IPS-NIHi7 (cell line): Measurements from ENCODE around the gene ARHGAP21.

ENCODE experiments used
- DNase-seq: peaks from one replicate; pipeline ENCODE4 v3.0.0; 2012; ENCODE audit warnings: mixed read lengths; ENCODE audit errors: extremely low spot score

The ARHGAP21 gene

GRCh38 chr10:24574161-24574560 is 149.5 kb downstream of the ARHGAP21 start:
- no peak for DNase-seq

DNA sequence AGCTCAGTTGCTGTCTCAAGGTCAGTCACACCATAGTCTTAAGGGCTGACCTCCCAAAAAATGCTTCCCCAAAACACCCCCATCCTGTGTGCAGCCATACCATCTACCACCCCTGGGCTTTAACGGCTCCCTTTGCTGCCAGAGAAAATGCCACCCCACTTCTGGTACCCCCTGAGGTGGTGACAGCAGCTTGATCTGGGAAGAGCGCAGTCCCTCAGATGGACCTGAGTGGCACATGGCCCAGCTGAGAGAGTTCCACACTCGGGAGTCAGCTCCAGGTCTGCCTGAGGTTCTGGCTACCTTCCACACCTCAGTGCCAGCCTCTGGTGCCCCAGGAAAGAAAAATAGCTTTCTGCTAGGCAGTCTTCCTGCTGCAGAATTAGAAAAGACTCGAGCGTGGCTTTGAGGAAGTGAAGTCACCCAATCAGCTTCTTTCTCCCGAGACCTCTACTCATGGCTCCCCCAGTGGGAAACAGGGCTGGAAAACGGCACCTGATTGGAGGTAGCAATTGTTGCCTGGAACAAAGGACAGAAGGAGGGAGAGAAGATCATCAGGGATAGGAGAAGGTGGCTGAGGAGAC is 151.7 kb downstream of the ARHGAP21 start:
- DNase-seq = no peak

DNA sequence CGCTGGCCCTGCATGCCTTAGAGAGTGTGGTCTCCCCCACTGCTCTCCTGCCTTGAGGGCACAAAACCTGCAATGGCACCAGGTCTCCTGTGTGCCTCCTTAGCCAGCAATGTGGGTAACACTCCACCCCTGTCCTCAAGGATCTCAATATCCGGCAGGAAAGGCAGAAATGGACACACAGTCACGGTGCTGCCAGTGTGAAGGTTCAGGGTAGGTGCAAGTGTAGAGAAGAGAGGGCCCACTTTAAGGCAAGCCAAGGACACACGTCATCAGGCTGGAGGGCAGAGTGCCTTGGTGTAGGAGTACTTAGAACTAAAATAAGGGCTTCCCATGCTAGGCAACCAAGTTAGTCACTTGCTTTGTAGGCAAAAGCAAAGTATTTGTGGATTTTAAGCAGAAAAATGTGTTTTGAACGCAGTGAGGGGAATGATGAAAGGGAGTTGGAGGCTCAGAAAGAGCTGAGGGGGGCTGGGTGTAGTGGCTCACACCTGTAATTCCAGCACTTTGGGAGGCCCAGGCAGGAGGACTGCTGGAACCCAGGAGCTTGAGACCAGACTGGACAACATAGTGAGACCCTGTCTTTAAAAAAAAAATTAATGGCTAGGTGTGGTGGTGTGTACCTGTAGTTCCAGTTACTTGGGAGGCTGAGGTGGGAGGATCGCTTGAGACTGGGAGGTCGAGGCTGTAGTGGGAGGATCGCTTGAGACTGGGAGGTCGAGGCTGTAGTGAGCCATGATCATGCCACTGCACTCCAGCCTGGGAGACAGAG is 152.8 kb downstream of the ARHGAP21 start:
- DNase-seq = no peak

DNA sequence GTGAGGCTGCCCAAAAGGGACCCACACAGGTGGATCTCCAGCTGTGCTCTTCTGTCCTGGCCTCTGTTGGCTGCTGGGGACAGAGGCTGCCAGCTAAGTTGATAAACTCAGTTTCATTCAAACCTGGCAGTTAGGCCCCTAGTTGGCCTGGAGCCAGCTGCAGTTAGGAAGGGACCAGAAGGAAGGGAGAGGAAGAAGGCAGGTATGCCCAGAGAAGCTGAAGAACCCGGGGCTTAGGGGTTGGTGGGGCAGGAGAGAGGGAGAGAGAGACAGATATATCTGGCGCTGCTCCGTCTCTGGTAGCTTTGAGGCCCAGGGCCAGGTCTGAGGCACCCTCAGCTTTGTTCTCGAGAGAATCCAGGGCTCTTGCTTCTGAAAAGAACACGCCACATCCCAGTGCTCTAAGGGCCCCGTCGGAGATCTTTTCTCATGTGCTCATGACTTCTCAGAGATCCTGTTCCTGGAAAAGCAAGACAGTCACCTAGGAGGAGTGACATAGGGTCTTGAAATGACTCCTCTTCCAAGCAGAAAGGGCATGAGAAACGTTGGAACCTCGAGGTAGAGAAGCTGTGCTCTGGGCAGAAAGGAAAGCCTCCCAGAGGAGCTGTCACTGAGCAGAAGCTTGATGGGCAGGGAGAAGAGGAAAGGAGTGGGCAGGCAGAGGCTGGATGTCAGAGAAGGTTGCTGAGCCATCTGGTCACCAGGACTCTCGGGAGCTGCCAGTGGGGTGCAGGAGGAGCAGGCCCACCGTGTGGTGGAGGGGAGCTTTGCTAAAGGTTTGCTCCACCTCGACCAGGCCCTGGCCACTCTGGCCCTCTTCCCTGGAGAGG is 153.6 kb downstream of the ARHGAP21 start:
- no peak for DNase-seq

- DNase-seq = no peak
Observed at GRCh38 chr10:24569330-24569796, 154.3 kb downstream of the ARHGAP21 start.

- DNase-seq = no peak
Observed at GRCh38 chr10:24568042-24568441, 155.6 kb downstream of the ARHGAP21 start.

DNA sequence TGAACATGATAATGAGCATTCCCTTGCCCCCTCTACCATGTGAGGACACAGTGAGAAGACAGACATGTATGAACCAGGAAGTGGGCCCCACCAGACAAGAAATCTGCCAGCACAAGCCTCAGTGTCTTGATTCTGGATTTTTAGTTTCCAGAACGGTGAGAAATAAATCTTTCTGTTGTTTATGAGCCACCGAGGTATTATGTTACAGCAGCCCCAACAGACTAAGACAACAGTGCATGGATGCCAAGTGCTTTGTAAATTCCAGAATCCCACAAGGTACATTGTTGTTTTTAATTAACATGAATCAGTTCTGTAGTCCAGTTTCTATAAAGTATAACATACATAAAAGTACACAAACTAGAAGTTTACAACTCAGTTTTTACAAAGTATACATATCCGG is 162.2 kb downstream of the ARHGAP21 start:
- DNase-seq = no peak

- peak; percentile 57 for DNase-seq
Observed at GRCh38 chr10:24556750-24557742, 166.6 kb downstream of the ARHGAP21 start.

- no peak for DNase-seq
Observed at GRCh38 chr10:24556126-24556749, 167.4 kb downstream of the ARHGAP21 start.

GRCh38 chr10:24554036-24554435 is 169.7 kb downstream of the ARHGAP21 start:
- no peak for DNase-seq

DNA sequence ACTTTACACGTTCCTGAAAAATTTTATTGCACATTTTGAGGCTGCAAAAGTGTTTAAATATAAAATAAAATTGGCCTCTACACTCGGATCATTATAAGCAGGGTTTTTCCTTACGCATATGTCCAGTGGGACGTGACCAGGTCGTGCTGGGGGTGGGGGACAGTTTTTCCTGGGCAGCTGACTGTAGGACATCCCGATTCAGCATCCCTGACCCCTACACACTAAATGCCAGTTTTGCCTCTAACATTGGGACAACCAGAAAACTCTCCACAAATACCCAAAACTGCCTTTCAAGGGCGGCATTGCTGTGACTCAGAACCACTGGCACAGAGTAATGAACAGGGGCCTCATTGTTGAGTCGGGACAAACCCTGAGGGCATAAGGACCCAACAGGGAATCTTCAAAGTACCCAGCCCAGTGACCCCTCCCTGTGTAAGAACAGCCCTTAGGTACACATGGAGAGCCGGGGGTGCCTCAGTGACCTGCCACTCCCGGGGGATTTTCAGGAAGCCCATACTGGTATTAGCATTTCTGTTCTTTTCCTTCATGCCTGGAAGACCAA is 170.6 kb downstream of the ARHGAP21 start:
- DNase-seq = no peak

DNA sequence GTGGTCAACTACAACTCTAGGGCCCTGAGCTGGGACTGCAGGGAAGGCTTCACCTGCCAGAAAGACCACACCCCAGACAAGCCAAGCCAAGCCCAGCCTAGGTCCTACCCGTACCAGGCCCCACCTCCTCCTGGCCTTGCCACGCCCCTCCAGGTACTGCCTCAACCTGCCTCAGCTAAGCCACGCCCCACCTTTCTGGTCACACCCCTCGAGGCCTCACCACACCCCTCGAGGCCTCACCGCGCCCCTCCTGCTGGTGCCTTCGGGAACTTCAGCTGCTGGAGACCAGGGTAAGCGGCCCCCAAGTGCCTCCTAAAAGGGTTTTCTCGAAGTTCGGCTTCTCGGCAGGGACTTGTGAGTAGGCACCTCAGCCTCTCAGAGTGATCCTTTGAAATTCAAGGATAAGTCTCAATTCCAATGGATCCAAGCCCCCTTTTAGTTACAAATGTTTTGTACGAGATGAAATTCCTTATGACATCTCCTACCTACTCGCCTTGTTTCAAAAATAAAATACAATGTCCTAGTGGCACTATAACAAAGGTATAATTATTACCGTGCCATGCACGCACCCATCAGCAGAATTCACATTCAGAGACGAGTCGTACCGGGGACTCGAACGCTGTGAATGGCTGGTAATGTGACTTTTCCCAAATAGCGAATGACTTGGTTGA is 171.2 kb downstream of the ARHGAP21 start:
- DNase-seq = peak; percentile 98

DNA sequence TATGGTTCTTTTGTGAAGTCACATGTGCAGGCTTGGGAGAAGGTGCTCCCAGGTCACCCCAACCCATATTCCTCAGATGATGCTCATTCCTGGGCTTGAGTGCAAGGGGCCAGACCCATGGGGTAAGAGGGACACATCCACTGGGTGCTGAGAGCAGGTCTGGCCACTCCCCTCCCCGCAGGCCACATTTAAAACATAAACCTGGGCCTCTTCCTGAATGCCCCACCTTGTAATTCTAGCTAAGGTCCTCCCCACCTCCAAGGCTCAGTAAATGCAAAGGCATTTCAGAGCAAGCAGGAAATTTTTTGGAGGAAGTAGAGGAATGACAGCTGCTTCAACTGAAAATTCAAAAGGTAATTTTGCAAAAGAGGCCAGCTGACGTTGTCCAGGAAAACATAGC is 172.5 kb downstream of the ARHGAP21 start:
- DNase-seq = no peak

- DNase-seq = no peak
Observed at GRCh38 chr10:24550680-24551079, 173.0 kb downstream of the ARHGAP21 start.

DNA sequence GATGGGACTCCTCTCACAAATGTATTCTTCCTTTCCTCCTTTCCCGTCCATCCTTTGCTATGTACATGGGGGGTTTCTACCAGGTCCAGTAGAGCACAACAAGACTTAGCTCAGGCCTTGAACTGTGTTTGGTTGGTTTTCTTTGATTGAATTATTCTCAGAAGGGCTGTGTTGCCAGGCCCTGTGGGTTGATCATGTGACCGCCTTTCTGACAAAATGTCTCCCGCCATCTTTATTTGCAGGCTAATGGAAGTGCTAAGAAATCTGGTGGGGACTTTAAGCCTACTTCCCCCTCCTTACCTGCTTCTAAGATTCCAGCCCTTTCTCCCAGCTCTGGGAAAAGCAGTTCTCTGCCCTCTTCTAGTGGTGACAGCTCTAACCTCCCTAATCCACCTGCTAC is 178.1 kb downstream of the ARHGAP21 start:
- DNase-seq = no peak

DNA sequence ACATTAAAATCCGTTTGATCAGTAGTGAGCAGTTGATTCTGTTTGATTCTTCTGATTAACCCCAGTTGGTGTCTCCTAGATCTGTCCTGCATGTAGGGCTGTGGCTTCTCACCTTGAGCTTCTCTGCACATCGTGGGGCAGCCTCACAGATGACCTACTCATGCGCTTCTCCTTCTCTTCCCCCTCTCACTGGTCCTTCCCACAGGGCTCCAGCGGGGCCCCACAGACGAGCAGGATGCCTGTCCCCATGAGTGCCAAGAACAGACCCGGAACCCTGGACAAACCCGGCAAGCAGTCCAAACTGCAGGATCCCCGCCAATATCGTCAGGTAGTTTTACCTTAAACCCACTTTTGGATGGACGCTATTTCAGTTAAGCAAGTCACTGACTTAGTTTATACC is 178.9 kb downstream of the ARHGAP21 start:
- DNase-seq = no peak

- DNase-seq = no peak
Observed at GRCh38 chr10:24542314-24543270, 181.1 kb downstream of the ARHGAP21 start.

DNA sequence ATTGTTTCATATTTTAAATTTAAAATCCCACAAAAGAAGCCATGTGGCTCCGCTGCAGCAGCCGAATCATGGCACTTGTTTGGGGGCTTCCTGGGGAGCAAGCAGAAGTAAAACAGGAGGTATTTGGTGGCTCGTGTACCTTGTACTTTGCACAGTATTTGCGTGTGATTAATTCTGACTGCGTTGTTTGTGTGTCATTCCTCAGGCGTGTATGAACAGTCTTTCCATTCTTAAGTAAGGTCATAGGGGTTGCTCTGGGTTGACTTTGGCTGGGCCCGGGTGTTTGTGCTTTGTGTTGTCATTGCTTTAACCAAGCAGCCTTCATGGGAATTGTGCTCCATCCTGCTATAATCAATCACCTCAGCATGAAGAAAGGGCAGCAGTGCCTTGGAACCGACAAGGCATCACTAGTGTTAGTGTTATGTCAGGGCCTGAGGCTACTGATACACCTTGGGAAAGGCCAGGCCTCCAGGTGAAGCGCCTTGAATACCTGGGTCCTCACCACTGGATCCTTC is 182.4 kb downstream of the ARHGAP21 start:
- DNase-seq = no peak

GRCh38 chr10:24536636-24537035 is 187.1 kb downstream of the ARHGAP21 start:
- DNase-seq = no peak
